ENCODE results near the gene LRFN2. TPM values are rescaled to one million over a fixed set of nuclear protein-coding genes. Genes with fewer than 3 reads are reported as not detected.

LRFN2 gene
- total and polyA plus RNA-seq, 2 of the 8 experiments (the other 6 are each of a cell fraction or from before 2014, with no cell fraction given) = 2.3 TPM

GRCh38 chr6:40408786-40409542, 178.2 kb downstream of the LRFN2 start:
- H4K91ac ChIP-seq (replicated peaks; ENCODE audit: insufficient read length, low read length) = no peak overlapping the region
- H2BK120ac ChIP-seq (replicated peaks; ENCODE audit: low read depth, low read length) = no peak overlapping the region
- no peak overlapping the region for H3K27ac ChIP-seq (ENCODE audit: low read depth, low read length)
- no peak overlapping the region for H2BK15ac ChIP-seq (ENCODE audit: low read length)
- FAIRE-seq = no peak
- no peaks in the 10 kb centered on the region for H3K9me3 ChIP-seq (ENCODE audit: insufficient read depth in 2 of 2, low read depth in 1 of 2, low read length in 1 of 2)
- no peak overlapping the region for H2BK12ac ChIP-seq (ENCODE audit: low read depth, low read length)
- H3K79me1 ChIP-seq (ENCODE audit: low read depth, low read length) = no peaks in the 10 kb centered on the region
- POLR2A ChIA-PET (ENCODE audit: partially characterized antibody) = no interaction called here
- no peak for DNase-seq (ENCODE audit: low read depth in 1 of 2, low spot score in 2 of 2)
- no peak overlapping the region for H3K4me3 ChIP-seq (ENCODE audit: extremely low read depth in 1 of 4, insufficient read depth in 2 of 4, low read depth in 3 of 4, low read length in 4 of 4)
- H2AK5ac ChIP-seq (ENCODE audit: low read depth, low read length) = no peak overlapping the region
- H3K9ac ChIP-seq (replicated peaks in 1 of 4; ENCODE audit: extremely low read depth in 1 of 4, low read depth in 3 of 4, low read length in 3 of 4) = no peak overlapping the region
- no peaks in the 10 kb centered on the region for H3K79me2 ChIP-seq (ENCODE audit: control insufficient read depth in 1 of 2, insufficient read depth in 2 of 2, low read length in 2 of 2)
- H4K8ac ChIP-seq (ENCODE audit: extremely low read depth, insufficient read depth, low read length) = no peak overlapping the region
- no peak overlapping the region for H3K4ac ChIP-seq (replicated peaks; ENCODE audit: insufficient read length, low read depth, low read length)
- CTCF ChIA-PET (ENCODE audit: partially characterized antibody) = interaction anchor here (0.7 to 1.3 kb wide), 2 partner anchors 11 to 15 kb away, joined by 3 to 5 read pairs; no protein-coding TSS in a partner anchor
- no peak overlapping the region for H3K56ac ChIP-seq (replicated peaks; ENCODE audit: insufficient read length, low read depth, low read length)
- 89% methylated on average over 4 of the region's 4 CpGs; no CpG with 5 or more reads in 1 of the 2 experiments for WGBS, 2 experiments (ENCODE audit: extremely low coverage in 1 of 2, insufficient coverage in 1 of 2, insufficient read length in 1 of 2, insufficient replicate concordance in 2 of 2, low coverage in 1 of 2, low lambda C conversion rate in 2 of 2, missing lambda C conversion rate in 1 of 2)
- H3K27me3 ChIP-seq (replicated peaks in 1 of 4; ENCODE audit: control insufficient read depth in 3 of 4, extremely low read depth in 1 of 4, insufficient read depth in 3 of 4, low read length in 3 of 4) = no peaks in the 10 kb centered on the region
- H3K23ac ChIP-seq (ENCODE audit: insufficient read length) = no peak overlapping the region
- H4K20me1 ChIP-seq (replicated peaks in 1 of 2; ENCODE audit: control insufficient read depth in 1 of 2, insufficient read depth in 2 of 2, low read length in 2 of 2) = no peaks in the 10 kb centered on the region
- H3K4me1 ChIP-seq (replicated peaks in 1 of 4; ENCODE audit: control insufficient read depth in 3 of 4, insufficient read depth in 4 of 4, low read length in 3 of 4) = peaks cover 3 to 11% (median 7%) of the 10 kb centered on the region in 4 experiments
- H2BK20ac ChIP-seq (ENCODE audit: low read length) = no peak overlapping the region; the same call in 1 of the 2 replicates
- H2AFZ ChIP-seq (ENCODE audit: low read length) = no peak overlapping the region
- no peaks in the 10 kb centered on the region for H3K36me3 ChIP-seq (ENCODE audit: control insufficient read depth in 2 of 4, insufficient read depth in 4 of 4, low read length in 3 of 4)
- H3K18ac ChIP-seq (ENCODE audit: extremely low read depth, low read length) = no peak overlapping the region
- no peak for TF ChIP-seq ZNF274 (IDR thresholded peaks at IDR 0.05; ENCODE audit: borderline replicate concordance, extremely low read depth, low read length)
- H4K5ac ChIP-seq (ENCODE audit: insufficient read length, low read depth, low read length) = no peak overlapping the region
- no peaks in the 10 kb centered on the region for H3K23me2 ChIP-seq (ENCODE audit: low read depth, low read length)
- H3K14ac ChIP-seq (ENCODE audit: insufficient read length) = no peak overlapping the region
- H2BK5ac ChIP-seq (ENCODE audit: low read depth, low read length) = no peak overlapping the region
- H3K4me2 ChIP-seq (ENCODE audit: insufficient read depth in 1 of 2, low read depth in 2 of 2, low read length in 2 of 2) = no peak overlapping the region

Data from H1 (cell line).